NCI-H146 treated with DMSO at 0.1 percent for 48 hours (cell line): ENCODE data around the gene C19orf73.
"Not testable (repeated sequence)": the region's sequence is repeated elsewhere in the genome, so short reads cannot be mapped to it uniquely, and the experiment has no call there.

ENCODE experiments used
- DNase-seq: peaks from one replicate; lab custom pipeline; 2025; ENCODE audit not compliant: unreplicated experiment; lab: John Stamatoyannopoulos, UW

Gene C19orf73

DNA sequence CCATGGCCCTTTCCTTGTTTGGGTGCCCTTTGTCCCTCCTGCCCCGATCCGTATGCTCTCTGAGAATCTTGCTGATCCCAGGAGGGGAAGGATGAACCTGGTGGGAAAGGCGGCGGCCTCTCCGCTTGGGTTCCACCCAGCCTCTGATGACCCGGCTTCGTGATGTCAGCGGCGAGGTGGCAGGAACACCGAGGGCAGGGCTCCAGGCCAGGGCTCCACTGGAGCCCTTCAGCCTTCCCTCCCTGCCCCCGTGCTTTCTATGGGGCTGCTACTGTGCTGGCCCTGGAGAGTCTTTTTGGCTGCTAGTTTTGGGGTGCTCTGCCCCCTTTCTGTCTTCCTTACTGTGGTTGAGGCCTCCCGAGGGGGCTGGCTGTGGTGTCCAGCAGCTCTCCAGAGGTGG lies 16.6 kb downstream of the C19orf73 start:
- no peak for DNase-seq

DNA sequence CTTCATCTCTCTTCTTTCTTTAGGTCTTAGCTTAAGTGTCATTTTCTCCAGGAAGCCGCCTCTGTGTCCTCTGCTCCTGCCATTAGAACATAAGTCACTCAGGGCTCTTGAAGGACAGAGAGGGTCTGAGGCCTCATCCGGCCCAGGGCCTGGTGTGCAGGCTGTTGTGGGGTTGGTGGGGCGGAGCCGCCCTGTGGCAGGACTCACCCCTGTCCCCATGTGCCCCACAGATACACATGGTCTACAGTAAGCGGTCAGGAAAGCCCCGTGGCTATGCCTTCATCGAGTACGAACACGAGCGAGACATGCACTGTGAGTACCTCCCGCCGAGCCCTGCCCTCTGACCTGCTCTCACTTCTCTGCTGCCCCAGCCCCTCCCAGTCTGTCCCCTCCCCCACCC lies 17.8 kb downstream of the C19orf73 start:
- no peak for DNase-seq

DNA sequence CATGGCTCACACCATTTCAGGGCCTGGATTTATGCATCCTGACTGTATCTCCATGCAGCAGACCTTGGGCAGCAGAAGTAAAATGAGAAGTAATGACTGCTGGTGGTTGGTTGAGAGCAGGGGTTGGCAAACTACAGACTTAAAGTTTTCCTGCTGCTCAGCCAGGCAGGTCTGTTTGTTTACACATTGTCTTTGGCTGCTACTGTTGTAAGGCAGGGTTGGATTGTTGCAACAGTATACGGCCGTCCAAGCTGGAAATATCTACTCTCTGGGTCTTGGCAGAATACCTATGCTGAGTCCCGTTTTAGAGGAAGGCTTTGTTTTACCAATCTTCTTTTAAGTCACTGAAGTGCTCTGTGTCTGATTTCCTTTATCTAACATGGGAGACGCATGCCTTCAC lies 20.1 kb downstream of the C19orf73 start:
- DNase-seq, result no peak

DNA sequence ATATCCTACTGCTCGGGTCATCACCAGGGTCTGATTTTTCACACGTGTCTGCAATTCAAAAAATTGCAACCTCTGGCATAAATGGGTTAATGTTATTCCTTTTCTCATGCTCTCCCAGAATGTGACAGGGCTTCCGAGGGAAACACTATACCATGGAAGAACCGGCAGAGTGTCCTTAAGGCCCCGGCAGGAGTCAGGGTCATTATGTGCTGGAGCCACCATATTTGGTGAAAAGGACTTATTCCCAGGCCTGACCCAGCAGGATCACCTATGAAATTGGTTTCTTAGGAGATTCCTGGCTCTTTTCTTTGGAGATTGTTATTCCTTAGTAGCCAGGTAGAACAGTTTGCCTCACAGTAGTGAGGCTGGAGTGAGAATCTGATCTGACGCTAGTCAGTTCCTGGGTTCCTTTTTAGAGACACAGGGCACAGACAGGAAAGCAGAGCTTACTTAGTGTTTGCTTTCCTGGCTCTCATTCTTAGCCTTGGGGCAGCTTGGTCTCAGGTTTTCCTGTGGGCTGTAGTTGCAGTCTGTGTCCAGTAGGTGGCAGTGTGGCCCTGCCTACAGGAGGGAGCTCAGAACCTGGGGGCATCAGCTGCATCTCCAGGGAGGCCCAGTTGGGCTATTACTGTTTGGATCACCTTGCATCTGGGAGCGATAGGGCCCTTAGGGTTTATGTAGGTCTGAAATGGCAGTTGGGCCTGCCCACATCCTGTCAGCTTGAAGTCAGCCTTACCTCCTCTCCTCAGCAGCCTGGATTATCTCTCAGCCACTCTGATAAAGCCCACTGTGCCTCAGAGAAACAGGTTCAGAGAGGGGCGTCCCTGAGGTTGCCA lies 21.3 kb downstream of the C19orf73 start:
- peak; percentile 63 for DNase-seq

GRCh38 chr19:49094505-49095482 lies 24.1 kb downstream of the C19orf73 start:
- no peak for DNase-seq

DNA sequence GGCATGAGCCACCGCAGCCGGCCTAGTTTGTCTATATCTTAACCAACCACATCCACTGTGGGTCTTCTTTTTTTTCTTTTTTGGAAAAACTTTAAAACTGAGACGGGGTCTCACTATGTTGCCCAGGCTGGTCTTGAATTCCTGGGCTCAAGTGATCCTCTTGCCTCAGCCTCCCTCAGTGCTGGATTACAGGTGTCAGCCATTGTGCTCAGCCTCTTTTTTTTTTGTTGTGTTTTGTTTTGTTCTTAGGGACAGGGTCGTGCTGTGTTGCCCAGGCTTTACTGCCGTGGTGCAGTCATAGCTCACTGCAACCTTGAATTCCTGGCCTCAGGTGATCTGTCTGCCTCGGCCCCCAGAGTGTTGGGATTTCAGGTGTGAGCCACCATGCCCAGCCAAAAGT lies 26.3 kb downstream of the C19orf73 start:
- DNase-seq, result no peak

- DNase-seq, result no peak
Measured at GRCh38 chr19:49091391-49092038, 27.4 kb downstream of the C19orf73 start.

DNA sequence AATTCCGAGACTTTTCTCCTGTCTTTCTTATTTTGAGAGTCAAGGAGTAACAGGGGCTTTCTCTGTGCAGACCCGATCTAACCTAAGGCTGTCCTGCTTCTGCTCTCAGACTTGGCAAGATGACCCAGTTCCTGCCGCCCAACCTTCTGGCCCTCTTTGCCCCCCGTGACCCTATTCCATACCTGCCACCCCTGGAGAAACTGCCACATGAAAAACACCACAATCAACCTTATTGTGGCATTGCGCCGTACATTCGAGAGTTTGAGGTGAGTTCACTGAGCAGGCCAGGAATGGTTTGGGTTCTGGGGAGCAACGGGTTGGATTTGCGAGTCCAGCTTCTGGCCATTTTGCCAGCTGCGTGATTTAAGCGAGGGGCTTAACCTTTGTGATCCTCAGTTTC lies 32.6 kb downstream of the C19orf73 start:
- no peak for DNase-seq

- DNase-seq, result no peak
Measured at GRCh38 chr19:49085868-49086232, 33.1 kb downstream of the C19orf73 start.

GRCh38 chr19:49085020-49085867 lies 33.7 kb downstream of the C19orf73 start, which contains the start of gene SNRNP70:
SNRNP70 (plus strand) TSS chr19:49085451; CDS start chr19:49086415, 964 bp downstream.
- DNase-seq, result peak; percentile 98

DNA sequence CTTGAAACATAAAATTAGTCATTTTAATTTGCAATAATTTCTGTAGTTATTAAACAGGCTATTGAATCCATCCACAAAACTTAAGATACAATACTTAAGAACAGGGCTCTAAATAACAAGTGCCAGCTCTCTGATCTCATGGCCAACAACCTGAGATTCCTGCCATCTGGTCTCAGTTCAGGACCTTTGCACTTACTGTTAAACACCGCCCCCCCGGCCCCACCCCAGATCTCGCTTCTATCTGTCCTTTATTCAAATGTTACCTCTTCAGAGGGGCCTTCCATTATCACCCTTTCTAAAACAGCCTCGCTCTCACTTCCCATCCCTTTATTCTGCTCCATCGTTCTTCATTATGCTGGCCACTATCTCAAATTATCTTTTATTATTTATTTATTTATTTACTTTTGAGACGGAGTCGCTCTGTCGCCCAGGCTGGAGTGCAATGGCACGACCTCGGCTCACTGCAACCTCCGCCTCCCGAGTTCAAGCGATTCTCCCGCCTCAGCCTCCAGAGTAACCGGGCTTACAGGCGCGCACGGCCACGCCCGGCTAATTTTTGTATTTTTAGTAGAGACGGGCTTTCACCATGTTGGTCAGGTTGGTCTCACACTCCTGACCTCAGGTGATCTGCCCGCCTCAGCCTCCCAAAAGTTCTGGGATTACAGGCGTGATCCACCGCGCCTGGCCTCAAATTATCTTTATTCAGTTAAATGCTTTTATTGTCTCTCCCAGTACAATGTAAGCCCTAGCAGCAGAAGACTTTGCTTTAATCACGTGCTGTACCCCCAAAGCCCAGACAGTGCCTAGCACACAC lies 34.5 kb downstream of the C19orf73 start:
- DNase-seq, result peak; percentile 45

DNA sequence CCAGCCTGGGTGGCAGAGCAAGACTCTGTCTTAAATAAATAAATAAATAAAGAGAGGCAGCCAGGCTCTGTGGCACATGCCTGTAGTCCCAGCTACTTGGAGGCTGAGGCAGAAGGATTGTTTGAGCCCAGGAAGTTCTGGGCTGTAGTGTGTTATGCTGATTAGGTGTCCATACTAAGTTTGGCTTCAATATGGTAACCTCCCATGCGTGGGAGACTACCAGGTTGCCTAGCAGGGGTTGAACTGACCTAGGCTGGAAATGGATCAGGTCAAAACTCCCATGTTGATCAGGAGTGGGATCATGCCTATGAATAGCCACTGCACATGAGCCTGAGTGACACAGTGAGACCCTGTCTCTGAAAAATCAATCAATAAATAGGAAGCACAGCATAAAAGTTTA lies 37.7 kb downstream of the C19orf73 start:
- DNase-seq, result no peak

- DNase-seq, result no peak
Measured at GRCh38 chr19:49080392-49080791, 38.6 kb downstream of the C19orf73 start.

DNA sequence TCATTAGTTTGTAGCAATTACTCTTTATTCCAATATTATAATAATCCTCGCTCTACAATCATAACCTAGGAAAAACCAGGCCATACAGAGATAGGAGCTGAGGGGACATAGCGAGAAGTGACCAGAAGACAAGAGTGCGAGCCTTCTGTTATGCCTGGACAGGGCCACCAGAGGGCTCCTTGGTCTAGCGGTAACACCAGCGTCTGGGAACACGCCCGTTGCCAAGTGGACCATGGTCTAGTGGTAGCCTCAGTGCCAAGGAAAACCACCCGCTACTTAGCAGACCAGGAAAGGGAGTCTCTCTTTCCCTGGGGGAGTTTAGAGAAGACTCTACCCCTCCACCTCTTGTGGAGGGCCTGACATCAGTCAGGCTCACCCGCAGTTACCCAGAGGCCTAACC lies 44.1 kb downstream of the C19orf73 start:
- DNase-seq, result not testable (repeated sequence)

DNA sequence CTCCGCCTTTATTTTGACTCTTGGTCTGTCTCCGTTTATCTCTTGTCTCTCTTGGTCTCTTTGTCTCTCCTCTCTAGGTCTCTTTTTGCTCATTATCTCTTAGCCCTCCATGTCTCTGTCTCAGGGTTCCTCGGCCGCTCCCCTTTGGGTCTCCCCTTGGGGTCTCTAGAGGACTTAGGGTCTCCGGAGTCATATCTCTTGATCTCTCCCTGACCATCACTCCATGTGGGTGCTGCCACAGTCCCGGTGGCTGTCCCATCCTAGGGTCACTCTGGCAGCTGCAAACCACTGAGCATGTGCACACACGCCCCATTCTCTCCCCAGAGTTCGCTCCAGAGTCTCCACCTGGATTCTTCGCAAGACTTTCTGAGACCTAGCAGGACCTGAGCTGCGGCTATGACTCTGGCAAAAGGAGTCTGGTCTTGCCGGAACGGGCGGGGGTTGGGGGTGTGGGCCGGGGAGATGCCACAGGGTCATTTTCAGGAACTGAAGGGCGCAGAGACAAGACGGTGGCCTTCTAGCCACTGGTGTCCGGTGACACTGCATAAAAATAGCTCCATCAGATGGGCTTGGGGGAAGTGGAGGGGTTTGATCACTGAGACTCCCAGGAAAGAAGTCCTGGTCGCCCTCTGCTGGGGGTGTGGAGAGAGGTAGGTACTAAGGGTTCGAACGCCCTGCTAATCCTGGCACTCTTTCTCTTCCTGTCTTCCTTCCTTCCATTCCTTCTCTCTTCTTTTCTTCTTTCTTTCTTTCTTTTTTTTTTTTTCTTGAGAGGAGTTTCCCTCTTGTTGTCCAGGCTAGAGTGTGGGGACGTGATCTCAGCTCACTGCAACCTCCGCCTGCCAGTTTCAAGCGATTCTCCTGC lies 45.2 kb downstream of the C19orf73 start:
- DNase-seq, result peak; percentile 15

GRCh38 chr19:49071860-49072547 lies 46.9 kb downstream of the C19orf73 start:
- DNase-seq, result no peak

DNA sequence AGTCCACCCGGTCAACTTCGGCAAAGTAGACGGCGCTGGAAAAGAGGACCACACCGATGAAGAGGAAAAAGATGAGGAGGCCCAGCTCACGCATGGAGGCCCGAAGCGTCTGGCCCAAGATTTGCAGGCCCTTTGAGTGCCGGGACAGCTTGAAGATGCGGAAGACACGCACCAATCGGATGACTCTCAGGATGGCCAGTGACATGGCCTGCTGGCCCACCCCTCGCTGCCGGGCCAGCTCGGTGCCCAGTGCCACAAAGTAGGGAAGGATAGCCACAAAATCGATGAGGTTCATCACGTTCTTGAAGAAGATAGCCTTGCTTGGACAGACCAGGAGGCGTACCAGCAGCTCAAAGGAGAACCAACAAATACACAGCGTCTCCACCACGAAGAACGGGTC lies 48.5 kb downstream of the C19orf73 start:
- no peak for DNase-seq

GRCh38 chr19:49069026-49069425 lies 49.9 kb downstream of the C19orf73 start:
- DNase-seq, result no peak
